Chondrocyte (in vitro differentiated cells): ENCODE results near the gene FBXL7. TPM values are rescaled to one million over a fixed set of nuclear protein-coding genes. Genes with fewer than 3 reads are reported as not detected.

Experiments
- DNase-seq: peaks from one replicate; pipeline ENCODE4 v3.0.0; 2021; ENCODE audit warnings: mixed read lengths, low spot score
- H3K27ac Mint-ChIP-seq: one replicate; pipeline ENCODE4 v1.8.0; 2021; ENCODE audit warnings: mild to moderate bottlenecking, moderate library complexity, mixed read lengths; ENCODE audit not compliant: unreplicated experiment
- H3K27me3 Mint-ChIP-seq: 2 replicates; pipeline ENCODE4 v1.8.0; 2021; ENCODE audit warnings: low read depth, mixed read lengths
- H3K36me3 Mint-ChIP-seq: 2 replicates; pipeline ENCODE4 v1.8.0; 2021; ENCODE audit warnings: low read depth, mixed read lengths
- H3K4me1 Mint-ChIP-seq: 2 replicates; pipeline ENCODE4 v1.8.0; 2021; ENCODE audit warnings: low read depth, mild to moderate bottlenecking, mixed read lengths
- H3K4me3 Mint-ChIP-seq: one replicate; pipeline ENCODE4 v1.8.0; 2021; ENCODE audit warnings: mild to moderate bottlenecking, moderate library complexity, mixed read lengths; ENCODE audit not compliant: unreplicated experiment
- H3K9me3 Mint-ChIP-seq: 2 replicates; pipeline ENCODE4 v1.8.0; 2021; ENCODE audit warnings: low read depth, mixed read lengths
- total RNA-seq: library from RNA; stranded (reverse); gene quantifications from 3 replicates; pipeline ENCODE4 v1.2.1, GENCODE V29; 2021
- TF ChIP-seq, protein P1 (sequence below): fragments of 200-600 bp; sonication (generic); IDR thresholded peaks from 2 replicates; pipeline ENCODE4 v1.5.0; 2021; ENCODE audit warnings: antibody characterized with exemption, mild to moderate bottlenecking, moderate library complexity

The FBXL7 gene
- total RNA-seq, 1 donor from 2014 or later, result 32.6 TPM

DNA sequence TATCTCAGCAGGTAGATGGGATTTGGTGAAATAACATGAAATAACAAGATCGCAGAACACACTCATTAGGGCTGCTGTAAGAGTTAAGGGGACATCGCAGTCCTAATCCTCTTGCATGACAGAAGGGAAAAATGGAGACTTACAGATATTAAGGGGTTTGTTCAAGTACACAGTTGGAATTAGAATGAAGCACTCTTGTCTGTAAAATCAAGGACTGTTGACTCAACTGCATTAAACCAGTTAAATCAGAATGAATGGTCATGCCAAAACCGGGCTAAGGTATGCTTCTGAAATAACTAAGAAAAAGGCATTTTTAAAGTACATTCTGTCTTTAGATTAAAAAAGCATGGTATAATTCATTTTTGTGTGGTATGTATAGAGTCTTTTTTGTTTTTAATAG is 95.9 kb downstream of the FBXL7 start:
- H3K4me1 Mint-ChIP-seq, result peaks cover 56% of the 10 kb centered on the region
- no peak overlapping the region for H3K4me3 Mint-ChIP-seq
- no peaks in the 10 kb centered on the region for H3K27me3 Mint-ChIP-seq
- DNase-seq, result no peak
- no peak overlapping the region for H3K27ac Mint-ChIP-seq
- TF ChIP-seq, protein P1, sequence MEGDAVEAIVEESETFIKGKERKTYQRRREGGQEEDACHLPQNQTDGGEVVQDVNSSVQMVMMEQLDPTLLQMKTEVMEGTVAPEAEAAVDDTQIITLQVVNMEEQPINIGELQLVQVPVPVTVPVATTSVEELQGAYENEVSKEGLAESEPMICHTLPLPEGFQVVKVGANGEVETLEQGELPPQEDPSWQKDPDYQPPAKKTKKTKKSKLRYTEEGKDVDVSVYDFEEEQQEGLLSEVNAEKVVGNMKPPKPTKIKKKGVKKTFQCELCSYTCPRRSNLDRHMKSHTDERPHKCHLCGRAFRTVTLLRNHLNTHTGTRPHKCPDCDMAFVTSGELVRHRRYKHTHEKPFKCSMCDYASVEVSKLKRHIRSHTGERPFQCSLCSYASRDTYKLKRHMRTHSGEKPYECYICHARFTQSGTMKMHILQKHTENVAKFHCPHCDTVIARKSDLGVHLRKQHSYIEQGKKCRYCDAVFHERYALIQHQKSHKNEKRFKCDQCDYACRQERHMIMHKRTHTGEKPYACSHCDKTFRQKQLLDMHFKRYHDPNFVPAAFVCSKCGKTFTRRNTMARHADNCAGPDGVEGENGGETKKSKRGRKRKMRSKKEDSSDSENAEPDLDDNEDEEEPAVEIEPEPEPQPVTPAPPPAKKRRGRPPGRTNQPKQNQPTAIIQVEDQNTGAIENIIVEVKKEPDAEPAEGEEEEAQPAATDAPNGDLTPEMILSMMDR, result no peak
- peaks cover 7% of the 10 kb centered on the region for H3K36me3 Mint-ChIP-seq
- H3K9me3 Mint-ChIP-seq, result no peaks in the 10 kb centered on the region

DNA sequence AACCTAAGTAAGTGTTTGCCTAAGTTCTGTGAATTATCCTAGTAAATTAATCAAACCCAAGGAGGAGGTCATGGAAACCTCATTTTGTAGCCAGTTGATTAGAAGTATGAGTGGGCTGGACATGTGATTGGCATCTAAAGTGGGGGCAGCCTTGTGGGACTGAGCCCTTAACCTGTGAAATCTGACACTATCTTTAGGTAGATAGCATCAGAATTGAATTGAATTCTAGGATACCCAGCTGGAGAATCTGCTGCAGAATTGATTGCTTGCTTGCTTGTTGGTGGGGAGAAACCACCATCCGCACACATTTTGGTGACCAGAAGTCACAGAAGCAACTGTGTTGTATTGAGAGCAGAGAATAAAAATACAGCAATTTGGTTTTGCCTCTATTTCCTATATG is 97.0 kb downstream of the FBXL7 start:
- Mint-ChIP-seq H3K36me3 (peaks cover 9% of the 10 kb centered on the region), H3K9me3 (no peaks in the 10 kb centered on the region), H3K27me3 (no peaks in the 10 kb centered on the region), H3K27ac (peak overlapping the region; percentile 14), H3K4me1 (peaks cover 62% of the 10 kb centered on the region), H3K4me3 (no peak overlapping the region)
- TF ChIP-seq, protein P1, result no peak
- DNase-seq, result no peak

DNA sequence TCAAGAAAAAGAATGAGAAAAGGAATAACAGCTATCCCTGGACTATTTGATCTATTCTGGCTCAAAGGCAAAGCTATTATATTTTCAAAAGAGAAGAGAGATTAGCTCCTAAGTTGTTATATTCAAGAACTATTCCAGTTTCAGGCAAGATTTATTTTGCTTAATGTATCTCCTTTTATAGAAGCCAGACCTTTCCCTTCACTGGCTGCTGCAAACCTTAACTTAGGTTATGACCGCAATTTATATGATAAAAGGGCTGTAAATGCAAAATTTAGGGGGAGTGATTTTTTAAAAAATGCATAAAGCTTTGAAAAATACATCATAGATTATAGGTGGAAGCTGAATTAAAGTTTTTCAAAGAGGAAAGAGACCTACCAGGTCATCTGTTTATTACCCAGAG is 97.8 kb downstream of the FBXL7 start:
- TF ChIP-seq, protein P1, result no peak
- no peaks in the 10 kb centered on the region for H3K9me3 Mint-ChIP-seq
- H3K4me1 Mint-ChIP-seq, result peaks cover 60% of the 10 kb centered on the region
- H3K4me3 Mint-ChIP-seq, result no peak overlapping the region
- peaks cover 9% of the 10 kb centered on the region for H3K36me3 Mint-ChIP-seq
- H3K27ac Mint-ChIP-seq, result peak overlapping the region; percentile 34
- no peak for DNase-seq
- H3K27me3 Mint-ChIP-seq, result no peaks in the 10 kb centered on the region

DNA sequence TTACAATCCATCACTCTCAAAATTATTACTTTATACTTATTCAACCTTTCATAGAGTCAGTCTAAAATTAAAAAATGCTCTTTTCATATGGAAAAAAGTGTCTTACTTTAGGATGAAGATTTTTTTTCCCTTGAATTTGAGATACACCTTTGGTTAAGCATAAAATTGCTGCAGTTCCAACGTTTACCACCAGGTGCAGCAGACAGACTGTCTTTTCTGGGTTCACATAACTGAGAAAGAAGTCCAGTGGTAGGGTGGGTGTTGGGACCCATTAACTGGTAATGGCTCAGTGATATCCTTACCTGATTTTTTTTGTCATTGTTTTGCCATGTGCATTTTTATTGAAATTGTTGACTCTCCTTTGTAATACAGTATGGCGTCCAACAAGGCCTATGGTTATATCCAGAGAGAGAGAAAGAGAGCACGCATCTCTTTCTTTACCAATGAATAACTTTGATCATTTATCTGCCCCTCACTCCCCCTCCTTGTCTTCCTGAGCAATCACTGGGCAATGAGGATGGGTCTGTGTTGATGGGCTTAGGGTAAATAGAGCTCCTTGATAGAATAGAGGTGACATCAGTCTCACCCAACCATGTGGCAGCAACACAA is 98.4 kb downstream of the FBXL7 start:
- H3K4me1 Mint-ChIP-seq, result peaks cover 56% of the 10 kb centered on the region
- H3K4me3 Mint-ChIP-seq, result no peak overlapping the region
- H3K27me3 Mint-ChIP-seq, result no peaks in the 10 kb centered on the region
- H3K36me3 Mint-ChIP-seq, result peaks cover 9% of the 10 kb centered on the region
- DNase-seq, result no peak
- no peak overlapping the region for H3K27ac Mint-ChIP-seq
- no peaks in the 10 kb centered on the region for H3K9me3 Mint-ChIP-seq
- TF ChIP-seq, protein P1, result peak; percentile 76

DNA sequence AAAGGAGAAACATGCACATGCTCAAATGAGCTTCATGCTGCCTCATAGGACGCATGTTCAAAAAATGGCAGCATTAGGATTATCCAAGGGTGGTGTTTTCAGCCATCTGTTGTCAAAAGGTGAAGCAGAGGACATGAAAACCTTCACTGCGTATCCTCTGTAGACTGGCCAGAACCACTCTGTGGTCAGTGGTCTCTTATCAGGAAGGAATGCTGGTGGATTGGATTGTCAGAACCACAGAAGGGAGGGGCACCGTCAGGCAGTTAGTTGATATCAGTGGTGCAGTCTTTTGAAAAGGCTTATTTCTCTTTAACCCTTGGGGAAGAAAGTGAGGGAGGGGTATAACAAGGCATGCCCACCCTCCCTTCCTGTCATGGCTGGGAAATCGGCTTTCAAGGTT is 100.1 kb downstream of the FBXL7 start:
- peaks cover 44% of the 10 kb centered on the region for H3K4me1 Mint-ChIP-seq
- peaks cover 6% of the 10 kb centered on the region for H3K36me3 Mint-ChIP-seq
- TF ChIP-seq, protein P1, result no peak
- H3K27me3 Mint-ChIP-seq, result no peaks in the 10 kb centered on the region
- no peak overlapping the region for H3K27ac Mint-ChIP-seq
- H3K4me3 Mint-ChIP-seq, result no peak overlapping the region
- DNase-seq, result no peak
- H3K9me3 Mint-ChIP-seq, result no peaks in the 10 kb centered on the region
